Cerebellar nuclear complex (tissue), 1 donor: ENCODE data around the gene CRTAC1.

Experiments
- DNase-seq, 2 experiments: peaks; one replicate each; lab custom pipeline; 2025; lab: John Stamatoyannopoulos, UW

CRTAC1 gene

GRCh38 chr10:97974526-97975525 lies 55.6 kb downstream of the CRTAC1 start:
- DNase-seq: no peak

DNA sequence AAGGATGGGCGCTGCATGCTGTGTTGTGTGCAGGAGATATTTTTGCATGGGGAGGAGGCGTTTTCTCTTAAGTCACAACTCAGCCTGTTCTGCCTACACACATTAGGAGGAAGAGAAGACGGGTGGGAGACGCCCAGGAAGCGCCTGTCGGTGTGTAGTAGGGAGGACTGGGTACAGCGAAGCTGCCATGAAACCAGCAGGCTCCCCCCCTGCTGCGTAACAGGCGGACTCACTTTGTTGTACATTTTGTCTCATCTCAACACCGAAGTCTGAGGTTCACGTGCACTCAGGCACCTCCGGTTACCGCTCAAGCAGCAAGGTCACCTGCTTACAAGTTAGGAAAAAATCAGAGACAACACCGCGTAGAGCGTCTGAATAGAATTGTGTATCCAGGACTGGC lies 56.3 kb downstream of the CRTAC1 start:
- DNase-seq: no peak

GRCh38 chr10:97969538-97970079 lies 60.8 kb downstream of the CRTAC1 start:
- DNase-seq: no peak

GRCh38 chr10:97964748-97965147 lies 65.7 kb downstream of the CRTAC1 start:
- DNase-seq: no peak

DNA sequence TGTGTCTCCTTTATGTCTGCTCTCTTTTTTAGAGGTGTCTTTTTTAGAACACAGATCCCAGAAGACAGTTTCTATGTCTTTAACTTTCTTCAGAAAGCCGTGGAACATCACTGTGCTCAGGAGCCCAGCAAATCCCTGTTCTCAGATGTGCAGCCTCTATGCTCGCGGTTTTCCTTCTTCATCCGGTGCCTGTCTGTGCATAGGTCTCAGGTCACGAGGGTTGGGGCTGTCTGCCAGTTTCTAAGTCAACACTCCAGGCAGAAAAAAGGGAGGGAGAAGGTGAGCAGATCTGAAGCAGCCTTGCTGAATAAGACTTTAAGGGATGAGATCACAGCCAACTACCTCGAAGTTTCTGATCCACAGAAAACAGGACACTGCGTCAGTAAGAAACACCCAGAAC lies 68.5 kb downstream of the CRTAC1 start:
- no peak for DNase-seq

DNA sequence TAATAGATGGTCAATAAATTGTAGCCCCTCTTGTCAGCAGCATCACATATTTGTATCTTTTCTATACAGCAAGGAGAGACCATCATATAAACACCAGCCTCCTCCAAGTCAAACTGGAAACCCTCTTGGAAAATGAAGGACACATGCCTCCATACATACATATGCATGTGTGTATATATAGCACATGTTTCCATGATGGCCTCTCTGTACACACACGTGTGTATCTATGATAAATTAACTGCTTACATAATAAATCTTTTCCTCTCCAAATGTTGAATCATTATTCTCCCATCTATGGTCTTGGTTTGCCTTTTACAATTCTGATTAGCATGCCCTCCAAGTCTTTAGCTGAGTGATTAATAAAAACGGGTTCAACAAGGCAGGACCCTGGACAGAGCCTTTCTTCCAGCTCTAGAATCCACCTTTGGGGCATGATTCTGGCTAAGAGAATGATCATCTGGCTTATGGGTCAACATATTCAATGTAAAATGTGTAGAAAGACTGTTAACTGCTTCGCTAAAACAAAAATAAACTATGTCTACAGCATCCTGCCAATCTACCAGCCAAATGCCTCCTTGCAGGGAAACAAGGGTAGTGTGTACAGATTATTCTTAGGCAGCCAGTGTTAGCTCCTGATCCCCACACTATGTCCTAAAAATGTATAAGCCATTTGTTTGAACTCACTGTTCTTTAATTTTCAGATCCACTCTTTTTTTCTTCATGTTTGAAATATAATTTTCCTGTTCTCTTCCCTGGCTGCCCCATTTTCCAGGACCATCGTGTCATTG lies 70.0 kb downstream of the CRTAC1 start:
- no peak for DNase-seq

GRCh38 chr10:97949462-97949861 lies 81.0 kb downstream of the CRTAC1 start:
- DNase-seq: no peak

- no peak for DNase-seq
Measured at GRCh38 chr10:97948822-97949221, 81.6 kb downstream of the CRTAC1 start.

- DNase-seq: no peak
Measured at GRCh38 chr10:97944772-97945171, 85.6 kb downstream of the CRTAC1 start.

DNA sequence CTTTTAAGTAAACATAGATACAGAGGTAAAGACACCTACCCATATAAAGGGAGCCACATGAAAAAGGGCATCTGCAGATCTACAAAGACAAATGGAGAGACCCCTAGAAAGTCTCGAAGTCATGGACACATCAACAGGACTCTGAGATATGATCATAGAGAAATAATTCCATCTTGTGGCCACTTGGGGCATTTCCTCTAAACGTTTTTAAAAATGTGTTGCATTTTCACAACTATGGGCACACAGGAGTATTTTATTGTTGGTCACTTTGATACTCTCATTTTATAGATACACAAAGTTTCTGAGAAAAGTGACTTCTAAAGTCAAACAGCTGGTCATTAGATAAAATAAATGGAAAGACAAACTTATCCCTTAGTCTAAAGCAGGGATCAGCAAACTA lies 87.1 kb downstream of the CRTAC1 start:
- no peak for DNase-seq

DNA sequence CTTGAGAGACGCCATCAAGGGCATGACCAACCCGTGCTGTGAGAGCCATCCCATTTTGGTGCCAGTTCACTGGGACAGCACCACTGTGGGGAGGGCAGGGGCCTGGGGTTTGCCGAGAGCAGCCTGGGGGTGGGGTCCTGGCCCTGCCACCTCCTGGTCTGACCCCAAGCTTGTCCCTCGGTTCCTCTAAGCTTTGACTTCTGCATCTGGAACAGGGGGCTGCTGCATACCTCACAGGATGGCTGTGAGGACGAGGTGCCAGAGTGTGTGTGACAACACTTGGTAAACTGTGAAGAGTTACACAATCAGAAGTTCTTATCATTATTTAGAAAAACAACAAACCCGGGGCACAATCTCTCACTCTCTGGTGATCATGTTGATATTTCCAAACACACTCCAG lies 89.9 kb downstream of the CRTAC1 start:
- no peak for DNase-seq

DNA sequence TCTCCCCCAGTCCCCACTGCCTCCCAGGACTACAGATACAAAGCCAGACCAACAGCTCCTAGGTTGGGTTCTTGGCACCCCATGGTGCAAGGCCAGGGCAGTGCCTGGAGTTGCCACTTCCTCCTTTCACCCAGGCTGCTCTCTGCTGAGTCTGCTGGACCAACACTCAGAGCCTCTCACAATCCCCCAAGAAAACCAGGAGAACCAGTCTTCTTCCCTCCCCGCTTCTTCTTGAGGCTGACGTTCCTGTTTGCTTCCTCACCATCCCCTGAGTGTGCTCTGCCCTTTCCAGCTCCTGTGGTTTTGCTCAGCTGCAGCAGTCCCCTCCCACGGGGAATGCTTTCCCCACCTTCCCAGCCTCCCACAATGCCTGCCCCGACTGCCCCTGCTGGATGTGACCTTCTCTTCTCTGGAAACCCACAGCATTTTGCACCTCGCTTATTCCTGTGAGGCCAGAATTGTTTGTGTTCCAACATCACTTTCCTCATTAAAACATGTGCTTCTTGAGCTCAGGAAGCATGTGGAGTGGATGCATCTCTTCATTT lies 90.9 kb downstream of the CRTAC1 start:
- DNase-seq: no peak

- DNase-seq: no peak
Measured at GRCh38 chr10:97937928-97938327, 92.5 kb downstream of the CRTAC1 start.

- DNase-seq: no peak
Measured at GRCh38 chr10:97937054-97937453, 93.4 kb downstream of the CRTAC1 start.

DNA sequence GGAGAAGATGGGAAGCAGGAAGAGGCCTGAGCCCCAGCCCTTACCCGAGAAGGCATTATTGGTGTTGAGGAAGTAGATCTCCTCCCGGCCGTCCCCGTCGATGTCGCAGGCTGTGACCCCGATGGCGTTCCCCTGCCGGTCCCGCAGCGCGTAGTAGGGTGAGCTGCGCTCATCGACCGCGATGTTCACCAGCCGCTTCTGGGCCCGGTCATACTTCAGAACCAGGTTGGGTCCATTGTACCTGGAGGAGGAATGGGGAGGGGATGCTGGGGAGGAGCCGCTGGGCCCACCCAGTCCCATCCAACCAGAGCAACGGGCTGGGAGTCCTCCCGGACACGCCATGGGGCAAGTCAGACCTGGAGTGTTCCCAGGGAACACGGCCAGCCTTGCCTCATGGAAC lies 94.3 kb downstream of the CRTAC1 start:
- no peak for DNase-seq

GRCh38 chr10:97932932-97933530 lies 97.4 kb downstream of the CRTAC1 start:
- DNase-seq: no peak

- no peak for DNase-seq
Measured at GRCh38 chr10:97931041-97931440, 99.4 kb downstream of the CRTAC1 start.

- no peak for DNase-seq
Measured at GRCh38 chr10:97928897-97929296, 101.5 kb downstream of the CRTAC1 start.

- DNase-seq: no peak
Measured at GRCh38 chr10:97927622-97928021, 102.8 kb downstream of the CRTAC1 start.

- no peak for DNase-seq
Measured at GRCh38 chr10:97926055-97926454, 104.4 kb downstream of the CRTAC1 start.

GRCh38 chr10:97925308-97925938 lies 105.0 kb downstream of the CRTAC1 start:
- DNase-seq: no peak
